GM12801 (cell line): ENCODE measurements around the gene TAF4.

Experiments
- TF ChIP-seq, protein P1 (sequence below): IDR thresholded peaks from one replicate; pipeline ENCODE4 v1.5.1; 2011; ENCODE audit warnings: control low read depth; ENCODE audit not compliant: insufficient read length; ENCODE audit errors: extremely low read depth

TAF4 gene

GRCh38 chr20:62104234-62104789 lies 38.6 kb upstream of the TAF4 start:
- TF ChIP-seq, protein P1, sequence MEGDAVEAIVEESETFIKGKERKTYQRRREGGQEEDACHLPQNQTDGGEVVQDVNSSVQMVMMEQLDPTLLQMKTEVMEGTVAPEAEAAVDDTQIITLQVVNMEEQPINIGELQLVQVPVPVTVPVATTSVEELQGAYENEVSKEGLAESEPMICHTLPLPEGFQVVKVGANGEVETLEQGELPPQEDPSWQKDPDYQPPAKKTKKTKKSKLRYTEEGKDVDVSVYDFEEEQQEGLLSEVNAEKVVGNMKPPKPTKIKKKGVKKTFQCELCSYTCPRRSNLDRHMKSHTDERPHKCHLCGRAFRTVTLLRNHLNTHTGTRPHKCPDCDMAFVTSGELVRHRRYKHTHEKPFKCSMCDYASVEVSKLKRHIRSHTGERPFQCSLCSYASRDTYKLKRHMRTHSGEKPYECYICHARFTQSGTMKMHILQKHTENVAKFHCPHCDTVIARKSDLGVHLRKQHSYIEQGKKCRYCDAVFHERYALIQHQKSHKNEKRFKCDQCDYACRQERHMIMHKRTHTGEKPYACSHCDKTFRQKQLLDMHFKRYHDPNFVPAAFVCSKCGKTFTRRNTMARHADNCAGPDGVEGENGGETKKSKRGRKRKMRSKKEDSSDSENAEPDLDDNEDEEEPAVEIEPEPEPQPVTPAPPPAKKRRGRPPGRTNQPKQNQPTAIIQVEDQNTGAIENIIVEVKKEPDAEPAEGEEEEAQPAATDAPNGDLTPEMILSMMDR, result no peak

DNA sequence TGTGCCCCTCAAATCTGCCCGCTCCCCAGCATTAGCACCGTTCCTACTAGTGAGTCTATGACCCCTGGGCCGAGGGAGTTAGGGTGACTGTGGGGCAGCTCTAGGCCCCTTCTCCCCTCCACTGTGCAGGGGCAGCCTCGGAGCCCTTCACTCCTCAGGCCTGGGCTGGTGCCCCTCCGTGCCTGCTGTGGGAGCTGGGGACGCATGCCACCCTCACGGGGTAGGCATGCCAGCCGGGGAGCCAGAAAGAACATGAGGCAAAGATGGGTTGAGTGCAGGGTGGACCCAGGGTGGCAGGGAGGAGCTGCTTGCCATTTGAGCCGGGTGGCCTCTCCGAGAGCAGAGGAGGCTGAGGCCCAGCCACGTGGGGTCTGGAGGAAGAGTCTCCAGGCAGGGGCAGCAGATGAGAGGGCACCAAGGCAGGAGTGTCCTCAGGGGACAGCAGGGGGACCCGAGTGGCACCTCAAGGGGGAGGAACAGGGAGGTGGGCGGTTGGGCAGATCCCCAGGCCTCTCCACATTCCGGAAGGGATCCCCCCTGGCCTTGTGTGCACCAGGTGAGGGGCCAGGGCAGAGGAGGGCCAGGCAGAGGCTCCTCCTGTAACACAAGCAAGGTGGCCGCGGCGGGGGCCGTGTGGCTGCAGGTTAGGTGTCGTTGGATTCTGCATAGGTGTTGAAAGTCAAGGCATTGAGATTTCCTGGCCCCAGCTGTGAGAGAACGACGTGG lies 38.0 kb upstream of the TAF4 start:
- TF ChIP-seq, protein P1, result no peak

GRCh38 chr20:62101078-62101477 lies 35.4 kb upstream of the TAF4 start:
- TF ChIP-seq, protein P1, result no peak

DNA sequence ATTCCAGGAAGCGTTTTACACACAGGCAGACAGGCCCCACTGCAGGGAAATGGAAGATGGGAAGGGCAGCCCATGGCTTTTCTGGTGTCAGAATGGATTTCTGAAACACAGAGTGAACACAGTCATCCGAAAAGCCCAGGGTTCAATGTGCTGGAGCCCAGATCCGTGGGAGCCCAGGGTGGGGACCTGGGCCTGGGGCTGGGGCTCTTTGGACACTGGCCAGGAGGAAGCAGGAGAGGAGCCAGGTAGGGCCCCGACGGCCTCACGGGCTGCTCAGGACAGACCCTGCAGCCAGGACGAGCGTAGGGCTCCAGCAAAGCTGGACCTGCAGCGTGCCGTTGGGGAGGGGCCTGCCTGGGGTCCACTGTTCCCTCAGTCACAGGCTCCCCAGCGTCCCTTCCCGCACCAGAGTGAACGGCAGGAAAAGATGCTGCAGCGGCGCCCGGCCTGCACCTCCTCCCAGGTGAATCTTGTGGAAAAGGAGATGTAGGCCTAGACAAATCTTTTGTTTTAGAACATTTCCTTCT lies 32.3 kb upstream of the TAF4 start:
- TF ChIP-seq, protein P1, result no peak

- TF ChIP-seq, protein P1, result no peak
These were observed 31.0 kb upstream of the TAF4 start for GRCh38 chr20:62096421-62097380.

DNA sequence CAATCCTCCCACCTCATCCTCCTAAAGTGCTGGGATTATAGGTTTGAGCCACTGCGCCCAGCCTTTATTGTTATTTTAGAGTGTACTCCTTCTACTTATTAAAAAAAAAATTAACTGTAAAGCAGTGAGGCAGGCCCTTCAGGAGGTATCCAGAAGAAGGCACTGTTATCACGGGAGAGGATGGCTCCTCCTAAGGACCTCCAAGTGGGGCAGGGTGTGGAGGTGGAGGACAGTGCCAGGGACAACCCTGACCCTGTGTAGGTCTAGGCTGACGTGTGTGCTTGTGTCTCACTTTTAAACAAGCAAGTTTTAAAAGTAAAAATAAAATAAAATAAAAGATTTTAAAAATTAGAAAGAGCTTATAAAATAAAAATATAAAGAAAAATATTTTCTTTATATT lies 23.7 kb upstream of the TAF4 start:
- TF ChIP-seq, protein P1, result no peak
